K562 (cell line): Measurements from ENCODE around the gene UBL7. TPM values are rescaled to one million over a fixed set of nuclear protein-coding genes. Genes with fewer than 3 reads are reported as not detected.

Source experiments
- ARID2 ChIP-seq: fragments of 450-650 bp; IDR thresholded peaks from 2 replicates; pipeline ENCODE4 v1.6.1; 2017; ENCODE audit warnings: antibody characterized with exemption, mild to moderate bottlenecking
- ATF2 ChIP-seq: sonication (generic); formaldehyde crosslinking; IDR thresholded peaks from 2 replicates; pipeline ENCODE4 v1.8.1; 2022; ENCODE audit warnings: missing genetic modification reagents
- ATF4 ChIP-seq: fragments of 450-650 bp; formaldehyde crosslinking; IDR thresholded peaks from 2 replicates; pipeline ENCODE4 v1.4.0; 2022; ENCODE audit warnings: mild to moderate bottlenecking, moderate library complexity
- CREB1 ChIP-seq, 2 experiments: sonication (generic) in 1 of 2; formaldehyde crosslinking in 1 of 2; IDR thresholded peaks; 2 replicates each; pipeline versions ENCODE4 v1.6.1 to v1.8.0; 2012 to 2022; ENCODE audit warnings: inconsistent platforms in 1 of 2, mild to moderate bottlenecking in 1 of 2, missing genetic modification reagents in 1 of 2, moderate library complexity in 1 of 2
- DDX20 ChIP-seq: fragments of 450-650 bp; IDR thresholded peaks from 2 replicates; pipeline ENCODE4 v1.6.1; 2016; ENCODE audit warnings: missing genetic modification characterization, low read depth, mild to moderate bottlenecking, missing compliant biosample characterization, moderate library complexity
- EWSR1 ChIP-seq: fragments of 450-650 bp; IDR thresholded peaks from 2 replicates; pipeline ENCODE4 v1.6.1; 2018; ENCODE audit warnings: borderline replicate concordance, mild to moderate bottlenecking, low read depth, moderate library complexity; ENCODE audit not compliant: partially characterized antibody
- JUND ChIP-seq, 2 experiments: IDR thresholded peaks; 2 replicates in 1 of 2; 3 replicates in 1 of 2; pipeline ENCODE4 v1.6.1; 2011; ENCODE audit warnings: borderline replicate concordance in 2 of 2, low read depth in 2 of 2, low read length in 2 of 2, improper control_type of control experiment in 1 of 2, missing biosample characterization in 1 of 2, missing genetic modification characterization in 1 of 2, missing genetic modification reagents in 1 of 2
- PTRF ChIP-seq: fragments of 450-650 bp; IDR thresholded peaks from 2 replicates; pipeline ENCODE4 v1.6.1; 2016; ENCODE audit warnings: mild to moderate bottlenecking, missing genetic modification characterization, missing compliant biosample characterization
- RFX5 ChIP-seq: IDR thresholded peaks from 2 replicates; pipeline ENCODE4 v1.6.1; 2011; ENCODE audit warnings: low read depth, mild to moderate bottlenecking, improper control_type of control experiment, low read length
- RNF2 ChIP-seq: sonication (generic); IDR thresholded peaks from 2 replicates; pipeline ENCODE4 v1.6.1; 2016
- STAT5A ChIP-seq: IDR thresholded peaks from 2 replicates; pipeline ENCODE4 v1.6.1; 2012; ENCODE audit warnings: low read length, inconsistent platforms, borderline replicate concordance
- ZBTB1 ChIP-seq: sonication (generic); formaldehyde crosslinking; IDR thresholded peaks from 2 replicates; pipeline ENCODE4 v1.8.1; 2023; ENCODE audit warnings: missing genetic modification reagents, low read depth, mild to moderate bottlenecking, borderline replicate concordance
- ZNF239 ChIP-seq: fragments of 250-450 bp; sonication (Bioruptor Pico); IDR thresholded peaks from 2 replicates; pipeline ENCODE4 v1.4.0; 2020; ENCODE audit warnings: mild to moderate bottlenecking
- ZNF41 ChIP-seq: fragments of 250-450 bp; sonication (Bioruptor Pico); conservative IDR thresholded peaks from 2 replicates; pipeline ENCODE4 v1.4.0; 2020; ENCODE audit warnings: mild to moderate bottlenecking
- ZNF699 ChIP-seq: fragments of 250-450 bp; sonication (Bioruptor Pico); IDR thresholded peaks from 2 replicates; pipeline ENCODE4 v1.8.0; 2021; ENCODE audit warnings: mild to moderate bottlenecking, moderate library complexity; ENCODE audit not compliant: insufficient replicate concordance
- ZNF764 ChIP-seq: fragments of 250-450 bp; sonication (Bioruptor Pico); IDR thresholded peaks from 2 replicates; pipeline ENCODE4 v1.4.0; 2020; ENCODE audit warnings: low read depth, mild to moderate bottlenecking, moderate library complexity
- ZNF778 ChIP-seq: fragments of 450-650 bp; formaldehyde crosslinking; IDR thresholded peaks from 2 replicates; pipeline ENCODE4 v1.4.0; 2020; ENCODE audit warnings: mild to moderate bottlenecking, moderate library complexity
- polyA plus RNA-seq, 8 experiments: library from polyadenylated mRNA; depleted of rRNA in 4 of 8; stranded (reverse) in 5 of 8; unstranded in 3 of 8; fragments of >200 nt; fragmentation: Nextera tagmentation in 2 of 8; fragmentation: Illumina TruSeq in 1 of 8; extraction: Ambion mirVana in 2 of 8; extraction: Trizol in 1 of 8; gene quantifications; 2 replicates each; pipeline versions ENCODE4 v1.2.1 to v1.2.3, GENCODE V29; 2011 to 2014; ENCODE audit warnings: inconsistent platforms in 1 of 8, missing spikeins in 1 of 8
- total RNA-seq, 7 experiments: library from RNA; depleted of rRNA in 6 of 7; stranded (reverse); fragments of >200 nt in 6 of 7; fragmentation: Illumina TruSeq in 2 of 7; extraction: Trizol in 2 of 7; gene quantifications; 2 replicates each; pipeline versions ENCODE4 v1.2.1 to v1.2.3, GENCODE V29; 2011 to 2021; ENCODE audit warnings: low replicate concordance in 1 of 7

UBL7 gene
- total and polyA plus RNA-seq, 9 of the 15 experiments (the other 6 are each of a cell fraction or from before 2014, with no cell fraction given): 19.2 to 63.4 (median 44.9) TPM

- TF ChIP-seq ATF2 (CRISPR knock-in tag) (no peak), CREB1 (IDR thresholded peaks at IDR 0.05) (no peak), CREB1 (CRISPR knock-in tag; IDR thresholded peaks at IDR 0.05) (no peak), ZBTB1 (CRISPR knock-in tag) (no peak), ZNF699 (no peak), ZNF764 (CRISPR knock-in tag) (no peak), RFX5 (no peak), EWSR1 (no peak), ATF4 (no peak), PTRF (tag) (no peak), ZNF778 (CRISPR knock-in tag) (no peak), ZNF41 (no peak), ARID2 (no peak), ZNF239 (CRISPR knock-in tag) (no peak), DDX20 (tag) (no peak), RNF2 (no peak), JUND (IDR thresholded peaks at IDR 0.05; ENCODE audit: borderline replicate concordance, low read depth, low read length) (no peak), JUND (tag; IDR thresholded peaks at IDR 0.05; ENCODE audit: borderline replicate concordance, low read depth, low read length) (no peak), STAT5A (no peak)
- TF ChIP-seq, all 486 proteins: peak for 10
These were observed 62.8 kb downstream of the UBL7 start (continued) for GRCh38 chr15:74398183-74398582.
